NT2/D1 (cell line): Measurements from ENCODE around the gene RMND1.

Experiments
- SUZ12 ChIP-seq: IDR thresholded peaks from 2 replicates; pipeline ENCODE4 v1.6.1; 2011; ENCODE audit not compliant: insufficient read length, insufficient read depth; ENCODE audit errors: extremely low read depth
- YY1 ChIP-seq: IDR thresholded peaks from 2 replicates; pipeline ENCODE4 v1.6.1; 2011; ENCODE audit not compliant: insufficient read length, insufficient read depth

DNA sequence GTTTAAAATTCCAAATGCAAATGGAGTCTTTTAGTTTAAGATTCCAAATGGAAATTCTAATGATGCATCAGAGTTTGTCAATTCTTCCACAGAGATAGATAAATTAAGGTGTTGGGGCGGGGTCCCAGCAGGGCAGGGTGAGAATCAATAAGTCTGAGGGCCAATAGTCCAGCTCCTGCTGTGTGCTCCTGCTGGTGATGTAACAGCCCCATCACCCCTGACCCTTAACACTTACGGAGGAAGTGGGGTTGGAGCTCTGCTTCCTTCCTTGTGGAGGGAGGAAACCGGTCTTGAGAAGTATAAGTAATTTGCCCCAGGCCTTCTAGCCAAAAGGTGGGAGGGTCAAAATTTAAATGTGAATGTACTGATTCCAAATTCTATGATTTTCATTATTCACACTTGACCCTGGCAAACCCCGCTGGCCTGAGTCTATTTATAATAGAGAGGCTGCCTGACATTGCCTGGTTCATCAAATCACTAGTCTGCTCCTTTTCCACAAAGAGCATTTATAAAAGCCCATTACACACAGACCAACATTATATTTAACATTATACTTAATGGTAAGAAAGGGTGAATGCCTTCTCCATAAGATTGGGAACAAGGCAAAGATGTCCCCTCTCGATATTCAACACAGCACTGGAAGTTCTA lies 77.8 kb downstream of the RMND1 start:
- TF ChIP-seq SUZ12 (no peak), YY1 (no peak)
